CD4-positive, CD25-positive, alpha-beta regulatory T cell (primary cell): Measurements from ENCODE around the gene RTKN2. TPM values are rescaled to one million over a fixed set of nuclear protein-coding genes. Genes with fewer than 3 reads are reported as not detected.
A peak's percentile ranks its signal among the peaks of the same experiment; 100 is the strongest.

Experiments used
- ATAC-seq, 2 donors: fragments of 150-1000 bp; cut with Tn5 transposase; one replicate each; pipeline ENCODE4 v1.10.0; 2021; ENCODE audit warnings: low read depth in 2 of 2, moderate number of reproducible peaks in 2 of 2, moderate library complexity in 1 of 2
- DNase-seq, 3 donors: peaks; one replicate each; pipeline versions ENCODE4 v3.0.0 to v3.0.0-alpha.2; 2012 to 2022; ENCODE audit warnings: mixed read lengths in 1 of 3
- H3K27ac ChIP-seq: one replicate; pipeline ENCODE4 v1.7.0; 2013; ENCODE audit warnings: mild to moderate bottlenecking, low read length; ENCODE audit not compliant: insufficient read depth, poor library complexity, severe bottlenecking
- H3K27me3 ChIP-seq: one replicate; pipeline ENCODE4 v1.7.0; 2013; ENCODE audit warnings: low read length; ENCODE audit not compliant: control insufficient read depth, insufficient read depth
- H3K36me3 ChIP-seq: one replicate; pipeline ENCODE4 v1.7.0; 2013; ENCODE audit warnings: mild to moderate bottlenecking, low read length, moderate library complexity; ENCODE audit not compliant: control insufficient read depth, insufficient read depth
- H3K4me1 ChIP-seq: 2 replicates; pipeline ENCODE4 v1.7.0; 2013; ENCODE audit warnings: mild to moderate bottlenecking, low read length; ENCODE audit not compliant: insufficient read depth, control insufficient read depth, poor library complexity, severe bottlenecking
- H3K4me3 ChIP-seq: one replicate; pipeline ENCODE4 v1.7.0; 2013; ENCODE audit warnings: low read depth, mild to moderate bottlenecking, low read length, moderate library complexity
- H3K9me3 ChIP-seq, 2 experiments: 1 replicate in 1 of 2; 2 replicates in 1 of 2; pipeline ENCODE4 v1.7.0; 2013; ENCODE audit warnings: low read length in 2 of 2, mild to moderate bottlenecking in 1 of 2, moderate library complexity in 1 of 2; ENCODE audit not compliant: control insufficient read depth in 2 of 2
- H3K27ac Mint-ChIP-seq, 3 donors: one replicate each; pipeline ENCODE4 v1.8.0; 2020 to 2022; ENCODE audit warnings: mild to moderate bottlenecking in 3 of 3, mixed read lengths in 3 of 3, moderate library complexity in 2 of 3
- H3K27me3 Mint-ChIP-seq: one replicate; pipeline ENCODE4 v1.8.0; 2022; ENCODE audit warnings: mild to moderate bottlenecking, mixed read lengths
- H3K36me3 Mint-ChIP-seq: one replicate; pipeline ENCODE4 v1.8.0; 2020; ENCODE audit warnings: mixed read lengths
- H3K4me1 Mint-ChIP-seq, 4 donors: one replicate each; pipeline ENCODE4 v1.8.0; 2020 to 2022; ENCODE audit warnings: mixed read lengths in 4 of 4, mild to moderate bottlenecking in 1 of 4
- H3K4me3 Mint-ChIP-seq, 4 donors: one replicate each; pipeline ENCODE4 v1.8.0; 2020 to 2022; ENCODE audit warnings: mild to moderate bottlenecking in 4 of 4, mixed read lengths in 4 of 4, moderate library complexity in 3 of 4
- H3K9me3 Mint-ChIP-seq, 7 donors: one replicate each; pipeline ENCODE4 v1.8.0; 2020 to 2022; ENCODE audit warnings: mixed read lengths in 7 of 7, mild to moderate bottlenecking in 3 of 7, moderate library complexity in 2 of 7
- polyA plus RNA-seq, 4 donors: library from polyadenylated mRNA; unstranded; fragments of 300-500 nt; fragmentation: Illumina TruSeq; gene quantifications; one replicate each; pipeline ENCODE4 v1.2.3, GENCODE V29; 2021
- total RNA-seq: library from RNA; stranded (reverse); gene quantifications from one replicate; pipeline ENCODE4 v1.2.3, GENCODE V29; 2022

The RTKN2 gene
- total and polyA plus RNA-seq, 5 donors from 2014 or later = 38.0 to 99.5 (median 61.8) TPM

DNA sequence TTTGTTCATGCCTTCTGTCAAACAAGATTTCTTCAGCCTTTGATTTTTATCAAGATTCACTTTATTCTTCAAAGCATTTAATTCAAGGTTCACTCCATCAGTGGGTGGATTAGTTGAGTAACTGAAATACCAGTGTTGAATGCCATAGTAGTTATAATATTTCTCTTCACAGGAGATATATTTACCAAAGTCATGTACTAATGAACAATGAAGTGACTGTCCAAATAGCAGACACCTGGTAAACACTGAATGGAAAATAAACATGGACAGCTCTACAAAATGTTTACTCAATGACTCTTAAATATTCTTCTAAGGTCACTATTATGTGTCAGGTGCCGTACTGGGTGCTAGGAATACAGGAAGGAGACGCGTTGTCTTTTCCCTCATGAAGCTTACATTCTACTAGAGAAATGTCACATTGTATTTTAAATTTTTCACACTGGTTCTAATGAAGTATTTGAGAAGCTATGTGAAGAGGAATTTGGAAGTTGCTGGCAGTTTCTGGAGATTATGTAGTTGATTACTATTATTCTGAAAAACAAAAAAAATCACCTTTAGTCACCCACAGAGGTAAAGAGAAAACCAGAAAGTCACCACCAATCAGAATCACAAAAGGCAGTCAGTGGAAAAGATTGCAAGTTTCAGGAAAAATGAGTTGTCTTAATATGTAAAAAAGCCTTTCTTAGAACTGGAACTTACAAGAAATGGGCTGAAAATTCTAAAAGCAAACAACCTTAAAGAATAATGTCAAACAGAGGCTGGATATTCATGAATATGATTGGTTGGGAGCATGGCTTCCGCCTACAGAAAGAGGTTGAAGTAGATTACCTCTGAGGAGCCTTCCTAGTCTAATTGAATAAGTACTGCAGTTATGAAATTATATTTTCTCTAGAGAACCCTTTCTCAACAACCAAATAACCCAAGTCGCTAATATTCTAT, 84.5 kb downstream of the RTKN2 start:
- Histone ChIP-seq H3K27ac (peak overlapping the region; percentile 88), H3K9me3 (no peaks in the 10 kb centered on the region), H3K4me3 (peak overlapping the region; percentile 58), H3K36me3 (peaks cover 3% of the 10 kb centered on the region), H3K4me1 (peaks cover 74% of the 10 kb centered on the region), H3K27me3 (no peaks in the 10 kb centered on the region)
- H3K27ac Mint-ChIP-seq = peak overlapping the region; percentile 93 to 96 (median 94)
- peaks cover 47 to 94% (median 74%) of the 10 kb centered on the region in 4 donors for H3K4me1 Mint-ChIP-seq
- peak overlapping the region; percentile 40 to 75 (median 70) for H3K4me3 Mint-ChIP-seq
- ATAC-seq (peak; percentile 11 to 31), DNase-seq (peak in 1 of 3 donors; percentile 90)
- peaks cover 0 to 7% (median 2%) of the 10 kb centered on the region in 7 donors for H3K9me3 Mint-ChIP-seq
- H3K36me3 Mint-ChIP-seq = peaks cover 26% of the 10 kb centered on the region
- peaks cover 7% of the 10 kb centered on the region for H3K27me3 Mint-ChIP-seq

DNA sequence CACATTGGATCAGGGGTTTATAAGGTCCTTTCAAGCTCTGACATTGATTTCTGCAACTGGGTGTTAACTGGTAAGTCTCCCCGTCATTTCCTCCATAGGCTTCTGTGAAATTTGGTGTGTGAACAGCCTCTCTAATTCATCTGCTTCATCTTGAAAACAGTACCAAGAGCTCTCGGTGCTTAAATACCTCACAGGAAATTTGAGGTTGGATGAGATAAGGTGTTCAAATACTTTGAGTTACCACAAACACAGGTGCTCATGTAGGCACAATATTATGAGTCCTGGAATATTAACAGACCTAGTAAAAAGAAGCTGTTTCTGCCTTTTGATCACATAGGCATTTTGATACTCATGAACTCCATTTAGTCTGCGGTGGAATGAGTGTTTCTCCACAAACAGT, 85.2 kb downstream of the RTKN2 start:
- Histone ChIP-seq H3K4me1 (peaks cover 74% of the 10 kb centered on the region), H3K9me3 (no peaks in the 10 kb centered on the region), H3K27me3 (no peaks in the 10 kb centered on the region), H3K27ac (peak overlapping the region; percentile 88), H3K36me3 (no peaks in the 10 kb centered on the region), H3K4me3 (peak overlapping the region; percentile 58)
- peak; percentile 45 to 98 (median 90) for DNase-seq
- peak overlapping the region; percentile 93 to 96 (median 94) for H3K27ac Mint-ChIP-seq
- H3K36me3 Mint-ChIP-seq = peaks cover 28% of the 10 kb centered on the region
- H3K4me3 Mint-ChIP-seq = peak overlapping the region; percentile 40 to 75 (median 70)
- H3K4me1 Mint-ChIP-seq = peaks cover 50 to 97% (median 78%) of the 10 kb centered on the region in 4 donors
- peaks cover 0 to 12% (median 3%) of the 10 kb centered on the region in 7 donors for H3K9me3 Mint-ChIP-seq
- H3K27me3 Mint-ChIP-seq = peaks cover 7% of the 10 kb centered on the region
- ATAC-seq = peak; percentile 89

DNA sequence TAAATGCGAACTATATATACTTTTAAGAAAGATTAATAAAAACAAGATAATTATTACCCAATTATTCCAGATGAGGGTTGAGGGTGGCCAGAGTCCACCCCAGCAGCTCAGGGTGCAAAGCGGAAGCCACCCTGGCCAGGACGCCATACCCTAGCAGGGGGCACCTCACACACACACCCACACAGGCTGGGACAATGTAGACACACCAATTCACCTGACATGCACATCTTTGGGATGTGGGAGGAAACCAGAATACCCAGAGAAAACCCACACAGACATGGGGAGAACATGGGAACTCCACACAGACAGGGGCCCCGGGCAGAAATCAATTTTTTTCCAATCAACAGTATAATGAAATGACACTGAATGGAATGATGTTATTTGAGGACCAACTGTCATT, 86.0 kb downstream of the RTKN2 start:
- peaks cover 0 to 13% (median 3%) of the 10 kb centered on the region in 7 donors for H3K9me3 Mint-ChIP-seq
- no peak for DNase-seq
- no peaks in the 10 kb centered on the region for H3K27me3 ChIP-seq
- peaks cover 7% of the 10 kb centered on the region for H3K27me3 Mint-ChIP-seq
- H3K4me3 ChIP-seq = peak overlapping the region; percentile 33
- H3K4me1 ChIP-seq = peaks cover 70% of the 10 kb centered on the region
- no peaks in the 10 kb centered on the region for H3K36me3 ChIP-seq
- no peak for ATAC-seq
- H3K36me3 Mint-ChIP-seq = peaks cover 26% of the 10 kb centered on the region
- peak overlapping the region in 1 of 4 donors; percentile 19 for H3K4me3 Mint-ChIP-seq
- H3K4me1 Mint-ChIP-seq = peaks cover 46 to 97% (median 75%) of the 10 kb centered on the region in 4 donors
- H3K27ac ChIP-seq = peak overlapping the region; percentile 88
- H3K27ac Mint-ChIP-seq = peak overlapping the region; percentile 84 to 97 (median 93)
- no peaks in the 10 kb centered on the region for H3K9me3 ChIP-seq

DNA sequence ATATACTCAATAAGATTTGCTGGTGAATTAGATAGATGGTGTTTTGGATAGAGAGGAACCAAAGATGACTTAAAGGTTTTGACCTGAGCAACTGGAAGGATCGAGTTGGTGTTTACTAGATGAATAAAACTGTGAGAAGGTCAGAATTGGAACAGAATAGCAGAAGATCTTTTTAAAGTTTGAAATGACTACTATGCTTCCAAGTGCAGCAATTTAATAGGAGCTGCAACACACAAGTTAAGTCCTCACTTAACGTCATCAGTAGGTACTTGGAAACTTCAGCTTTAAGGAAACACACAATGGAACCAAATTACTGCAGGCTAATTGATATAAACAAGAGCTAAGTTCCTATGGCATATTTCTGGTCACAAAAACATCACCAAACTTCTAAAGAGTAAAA, 86.5 kb downstream of the RTKN2 start:
- Histone ChIP-seq H3K4me3 (peak overlapping the region; percentile 33), H3K4me1 (peaks cover 70% of the 10 kb centered on the region), H3K36me3 (no peaks in the 10 kb centered on the region), H3K27ac (peak overlapping the region; percentile 88), H3K9me3 (no peaks in the 10 kb centered on the region), H3K27me3 (no peaks in the 10 kb centered on the region)
- DNase-seq (peak in 1 of 3 donors; percentile 46), ATAC-seq (no peak)
- Mint-ChIP-seq H3K4me3 (peak overlapping the region; percentile 0 to 44 (median 16)), H3K27me3 (peaks cover 7% of the 10 kb centered on the region), H3K4me1 (peaks cover 46 to 97% (median 75%) of the 10 kb centered on the region in 4 donors), H3K27ac (peak overlapping the region; percentile 84 to 97 (median 93)), H3K36me3 (peaks cover 26% of the 10 kb centered on the region), H3K9me3 (peaks cover 0 to 13% (median 3%) of the 10 kb centered on the region in 7 donors)

DNA sequence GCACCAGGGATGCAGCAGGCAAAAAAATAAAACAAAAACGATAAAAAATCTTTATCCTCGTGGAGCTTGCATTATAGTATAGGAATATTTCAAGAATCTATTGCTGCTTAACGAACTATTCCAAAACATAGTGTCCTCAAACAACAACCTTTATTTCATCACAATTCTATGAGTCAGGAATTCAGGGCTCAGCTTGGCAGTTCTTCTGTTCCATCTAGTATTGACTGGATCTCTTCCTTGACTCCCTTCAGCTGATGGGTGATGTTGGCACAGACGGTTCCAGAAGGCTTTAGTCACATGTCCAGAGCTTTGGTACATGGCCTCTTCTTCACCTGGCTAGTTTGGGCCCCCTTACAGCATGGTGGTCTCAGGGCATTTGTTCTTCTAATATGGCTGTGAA, 88.0 kb downstream of the RTKN2 start:
- no peak for ATAC-seq
- H3K36me3 Mint-ChIP-seq = peaks cover 26% of the 10 kb centered on the region
- peaks cover 0 to 13% (median 2%) of the 10 kb centered on the region in 7 donors for H3K9me3 Mint-ChIP-seq
- H3K27me3 Mint-ChIP-seq = peaks cover 7% of the 10 kb centered on the region
- DNase-seq = no peak
- Histone ChIP-seq H3K4me3 (no peak overlapping the region), H3K9me3 (no peaks in the 10 kb centered on the region), H3K4me1 (peaks cover 63% of the 10 kb centered on the region), H3K27me3 (no peaks in the 10 kb centered on the region), H3K27ac (peak overlapping the region; percentile 88), H3K36me3 (no peaks in the 10 kb centered on the region)
- H3K27ac Mint-ChIP-seq = peak overlapping the region; percentile 84 to 97 (median 93)
- H3K4me1 Mint-ChIP-seq = peaks cover 45 to 97% (median 73%) of the 10 kb centered on the region in 4 donors
- peak overlapping the region; percentile 39 to 47 (median 42) for H3K4me3 Mint-ChIP-seq

DNA sequence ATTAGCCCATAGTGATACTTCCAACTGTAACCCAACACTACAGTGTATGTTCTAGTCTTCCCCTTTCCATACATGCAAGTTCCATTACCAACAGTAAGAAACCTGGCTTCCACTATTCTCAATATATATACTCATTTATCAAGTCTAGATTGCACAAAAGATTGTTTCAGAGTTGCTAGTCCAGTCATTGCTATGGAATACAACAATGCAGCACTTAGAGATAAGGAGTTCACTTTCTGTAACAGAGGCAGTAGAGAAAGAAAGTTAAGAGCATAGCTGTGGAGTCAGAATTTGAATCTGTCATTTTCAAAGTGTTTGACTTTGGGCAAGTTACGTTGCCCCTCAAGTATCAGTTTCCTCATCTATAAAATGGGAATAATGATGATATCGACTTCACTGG, 90.1 kb downstream of the RTKN2 start:
- Histone ChIP-seq H3K36me3 (no peaks in the 10 kb centered on the region), H3K9me3 (no peaks in the 10 kb centered on the region), H3K27me3 (no peaks in the 10 kb centered on the region), H3K4me1 (peaks cover 55% of the 10 kb centered on the region), H3K27ac (no peak overlapping the region), H3K4me3 (no peak overlapping the region)
- ATAC-seq (no peak), DNase-seq (no peak)
- Mint-ChIP-seq H3K27ac (peak overlapping the region; percentile 81 to 97 (median 93)), H3K4me3 (peak overlapping the region in 3 of 4 donors; percentile 3 to 25 (median 14)), H3K9me3 (peaks cover 0 to 11% (median 2%) of the 10 kb centered on the region in 7 donors), H3K4me1 (peaks cover 48 to 90% (median 69%) of the 10 kb centered on the region in 4 donors), H3K27me3 (peaks cover 7% of the 10 kb centered on the region), H3K36me3 (peaks cover 21% of the 10 kb centered on the region)

DNA sequence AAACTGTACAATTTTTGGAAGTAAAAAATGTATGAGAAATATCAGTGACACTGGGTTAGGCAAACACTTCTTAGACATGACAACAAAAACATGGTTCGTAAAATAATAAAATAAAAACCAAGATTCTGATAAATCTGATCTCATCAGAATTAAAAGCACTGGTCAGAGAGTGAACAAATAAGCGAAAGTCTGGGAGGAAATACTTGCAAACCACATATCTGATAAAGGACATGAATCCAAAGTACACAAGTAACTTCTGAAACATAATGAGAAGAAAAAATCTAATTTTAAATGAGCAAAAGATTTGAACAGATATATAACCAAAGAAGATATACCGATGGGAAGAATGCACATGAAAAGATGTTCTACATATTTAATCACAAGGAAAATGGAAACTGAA, 91.5 kb downstream of the RTKN2 start:
- Mint-ChIP-seq H3K4me3 (peak overlapping the region; percentile 17 to 34 (median 26)), H3K4me1 (peaks cover 53 to 87% (median 68%) of the 10 kb centered on the region in 4 donors), H3K27ac (peak overlapping the region; percentile 74 to 93 (median 88)), H3K36me3 (peaks cover 33% of the 10 kb centered on the region), H3K9me3 (peaks cover 0 to 24% (median 8%) of the 10 kb centered on the region in 7 donors), H3K27me3 (peaks cover 7% of the 10 kb centered on the region)
- Histone ChIP-seq H3K4me3 (peak overlapping the region; percentile 49), H3K9me3 (peaks cover 9 to 10% of the 10 kb centered on the region in 2 experiments), H3K36me3 (no peaks in the 10 kb centered on the region), H3K4me1 (peaks cover 41% of the 10 kb centered on the region), H3K27ac (no peak overlapping the region), H3K27me3 (no peaks in the 10 kb centered on the region)
- DNase-seq (no peak), ATAC-seq (no peak)
